Body of pancreas (tissue), 4 donors: Measurements from ENCODE around the gene SIAE. TPM values are rescaled to one million over a fixed set of nuclear protein-coding genes. Genes with fewer than 3 reads are reported as not detected.

ENCODE experiments used
- ATAC-seq: fragments of 150-250 bp; one replicate; pipeline ENCODE4 v1.9.1; 2016
- DNase-seq, 4 donors: peaks; one replicate each; pipeline ENCODE4 v3.0.0-alpha.2; 2019
- H3K27ac ChIP-seq, 4 donors: fragments of 200-600 bp; sonication (generic); 1 replicate in 3 of 4; 2 replicates in 1 of 4; pipeline versions ENCODE4 v1.5.1 to v1.6.1; 2016 to 2019; ENCODE audit warnings: mild to moderate bottlenecking in 1 of 4, mixed read lengths in 1 of 4, moderate library complexity in 1 of 4
- H3K27me3 ChIP-seq, 2 donors: fragments of 200-600 bp; sonication (generic); one replicate each; pipeline ENCODE4 v1.6.0; 2016; ENCODE audit warnings: mild to moderate bottlenecking in 1 of 2
- H3K36me3 ChIP-seq, 2 donors: fragments of 200-600 bp; sonication (generic); replicated peaks in 1 of 2; 2 replicates each; pipeline ENCODE4 v1.5.1; 2016; ENCODE audit warnings: low read depth in 2 of 2; ENCODE audit not compliant: insufficient read depth in 1 of 2
- H3K4me1 ChIP-seq: fragments of 200-600 bp; sonication (generic); one replicate; pipeline ENCODE4 v1.6.0; 2016
- H3K4me3 ChIP-seq, 2 donors: fragments of 200-600 bp; sonication (generic); 1 replicate in 1 of 2; 2 replicates in 1 of 2; pipeline ENCODE4 v1.5.1; 2016 to 2019
- H3K9me3 ChIP-seq, 3 donors: fragments of 200-600 bp; sonication (generic); 1 replicate in 2 of 3; 2 replicates in 1 of 3; pipeline ENCODE4 v1.5.1; 2016
- POLR2A ChIP-seq, 3 donors: fragments of 450-650 bp; IDR thresholded peaks; one replicate each; pipeline ENCODE4 v1.6.1; 2016; ENCODE audit warnings: antibody characterized with exemption in 3 of 3, mild to moderate bottlenecking in 2 of 3
- WGBS, 2 donors: methylation state at CpG; one replicate each; pipeline ENCODE4 v1.1.5; 2017; 5-methylcytosine and 5-hydroxymethylcytosine counted together
- intact Hi-C: fragments of 100-400 bp; cut with DNase I; formaldehyde crosslinking; loops from one replicate; pipeline ENCODE4 v1.15.1; 2023
- total RNA-seq, 2 donors: library from RNA; depleted of rRNA; stranded (reverse); fragments of >200 nt; gene quantifications; one replicate each; pipeline ENCODE4 v1.1.0, GENCODE V29; 2016
- TF ChIP-seq, protein P1 (sequence below), 7 experiments: fragments of 450-650 bp in 4 of 7; fragments of 200-600 bp in 3 of 7; sonication (generic) in 3 of 7; IDR thresholded peaks; one replicate each; pipeline ENCODE4 v1.5.1; 2016 to 2019; ENCODE audit warnings: antibody characterized with exemption in 7 of 7

The SIAE gene
- total RNA-seq, 2 donors from 2014 or later = 9.6 to 11.9 TPM

- WGBS, 2 donors = 48 to 56% methylated on average over 3 of the region's 3 CpGs
- no peaks in the 10 kb centered on the region for H3K36me3 ChIP-seq
- no peak overlapping the region for H3K27ac ChIP-seq
- H3K9me3 ChIP-seq = no peaks in the 10 kb centered on the region
- TF ChIP-seq, protein P1, sequence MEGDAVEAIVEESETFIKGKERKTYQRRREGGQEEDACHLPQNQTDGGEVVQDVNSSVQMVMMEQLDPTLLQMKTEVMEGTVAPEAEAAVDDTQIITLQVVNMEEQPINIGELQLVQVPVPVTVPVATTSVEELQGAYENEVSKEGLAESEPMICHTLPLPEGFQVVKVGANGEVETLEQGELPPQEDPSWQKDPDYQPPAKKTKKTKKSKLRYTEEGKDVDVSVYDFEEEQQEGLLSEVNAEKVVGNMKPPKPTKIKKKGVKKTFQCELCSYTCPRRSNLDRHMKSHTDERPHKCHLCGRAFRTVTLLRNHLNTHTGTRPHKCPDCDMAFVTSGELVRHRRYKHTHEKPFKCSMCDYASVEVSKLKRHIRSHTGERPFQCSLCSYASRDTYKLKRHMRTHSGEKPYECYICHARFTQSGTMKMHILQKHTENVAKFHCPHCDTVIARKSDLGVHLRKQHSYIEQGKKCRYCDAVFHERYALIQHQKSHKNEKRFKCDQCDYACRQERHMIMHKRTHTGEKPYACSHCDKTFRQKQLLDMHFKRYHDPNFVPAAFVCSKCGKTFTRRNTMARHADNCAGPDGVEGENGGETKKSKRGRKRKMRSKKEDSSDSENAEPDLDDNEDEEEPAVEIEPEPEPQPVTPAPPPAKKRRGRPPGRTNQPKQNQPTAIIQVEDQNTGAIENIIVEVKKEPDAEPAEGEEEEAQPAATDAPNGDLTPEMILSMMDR (IDR thresholded peaks at IDR 0.05) = no peak
- TF ChIP-seq POLR2A (IDR thresholded peaks at IDR 0.05) = no peak
- ATAC-seq = no peak
- H3K27me3 ChIP-seq = no peaks in the 10 kb centered on the region
- H3K4me1 ChIP-seq = peaks cover 14% of the 10 kb centered on the region
- DNase-seq = no peak
- intact Hi-C loops = no loop called here
- H3K4me3 ChIP-seq = no peak overlapping the region
Measured at GRCh38 chr11:124670732-124671131, 2.8 kb downstream of the SIAE start.

GRCh38 chr11:124669193-124669592 lies 4.3 kb downstream of the SIAE start:
- Histone ChIP-seq H3K4me1 (peaks cover 10% of the 10 kb centered on the region), H3K9me3 (no peaks in the 10 kb centered on the region), H3K4me3 (no peak overlapping the region), H3K36me3 (no peaks in the 10 kb centered on the region), H3K27ac (no peak overlapping the region), H3K27me3 (no peaks in the 10 kb centered on the region)
- TF ChIP-seq POLR2A (IDR thresholded peaks at IDR 0.05) = no peak
- TF ChIP-seq, protein P1 (IDR thresholded peaks at IDR 0.05) = peak; percentile 52 to 88 (median 82)
- 17% methylated on average over 8 of the region's 8 CpGs for WGBS, 2 donors
- DNase-seq (peak; percentile 32 to 55 (median 40)), ATAC-seq (no peak)
- intact Hi-C loops = loop anchor here (10.0 kb wide), 2 partner anchors 96 to 176 kb away; partner anchors contain the start of gene ESAM

- no peak for DNase-seq
- Histone ChIP-seq H3K27ac (no peak overlapping the region), H3K4me1 (peaks cover 2% of the 10 kb centered on the region), H3K36me3 (no peaks in the 10 kb centered on the region), H3K9me3 (no peaks in the 10 kb centered on the region), H3K27me3 (no peaks in the 10 kb centered on the region), H3K4me3 (no peak overlapping the region)
- no peak for ATAC-seq
- TF ChIP-seq, protein P1 (IDR thresholded peaks at IDR 0.05) = no peak
- no peak for TF ChIP-seq POLR2A (IDR thresholded peaks at IDR 0.05)
- 93 to 94% methylated on average over 3 of the region's 3 CpGs for WGBS, 2 donors
- intact Hi-C loops = loop anchor here (10.0 kb wide), 2 partner anchors 97 to 177 kb away; partner anchors contain the start of gene ESAM
Measured at GRCh38 chr11:124667601-124668000, 5.9 kb downstream of the SIAE start.

DNA sequence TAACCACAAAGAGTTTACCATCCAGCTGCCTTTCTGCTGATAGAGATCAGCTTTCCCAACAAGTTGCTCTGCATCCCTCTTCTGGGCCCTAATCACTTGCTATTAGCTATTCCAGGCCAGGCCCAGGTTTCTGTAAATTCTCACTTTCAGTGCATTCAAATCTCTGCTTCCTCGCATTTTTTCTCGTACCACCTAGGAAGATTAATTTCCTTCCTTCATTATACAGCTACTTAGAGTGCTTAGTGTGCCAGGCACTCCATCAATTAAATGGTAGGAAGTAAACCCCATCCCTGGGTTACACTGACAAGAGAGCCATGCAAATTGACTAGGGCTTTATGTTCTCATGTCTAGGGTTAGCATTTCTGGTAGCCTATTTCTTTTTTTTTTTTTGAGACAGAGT lies 9.7 kb downstream of the SIAE start:
- DNase-seq = no peak
- no peak for TF ChIP-seq POLR2A (IDR thresholded peaks at IDR 0.05)
- TF ChIP-seq, protein P1 (IDR thresholded peaks at IDR 0.05) = no peak
- Histone ChIP-seq H3K9me3 (no peaks in the 10 kb centered on the region), H3K27me3 (no peaks in the 10 kb centered on the region), H3K4me1 (no peaks in the 10 kb centered on the region), H3K27ac (no peak overlapping the region), H3K36me3 (no peaks in the 10 kb centered on the region), H3K4me3 (no peak overlapping the region)
- ATAC-seq = no peak
- intact Hi-C loops = loop anchor here (10.0 kb wide), 2 partner anchors 101 to 181 kb away; partner anchors contain the start of gene ESAM
- WGBS, 2 donors = 83 to 88% methylated on average over 2 of the region's 2 CpGs

GRCh38 chr11:124662106-124662505 lies 11.4 kb downstream of the SIAE start:
- TF ChIP-seq POLR2A (IDR thresholded peaks at IDR 0.05) = no peak
- TF ChIP-seq, protein P1 (IDR thresholded peaks at IDR 0.05) = no peak
- Histone ChIP-seq H3K27ac (no peak overlapping the region), H3K4me3 (no peak overlapping the region), H3K9me3 (no peaks in the 10 kb centered on the region), H3K4me1 (no peaks in the 10 kb centered on the region), H3K27me3 (no peaks in the 10 kb centered on the region), H3K36me3 (peaks cover 0 to 3% of the 10 kb centered on the region in 2 donors)
- WGBS, 2 donors = 74 to 81% methylated on average over 4 of the region's 4 CpGs
- intact Hi-C loops = loop anchor here (10.0 kb wide), 2 partner anchors 103 to 183 kb away; partner anchors contain the start of gene ESAM
- ATAC-seq (no peak), DNase-seq (no peak)
